Common myeloid progenitor, CD34-positive (primary cell): Measurements from ENCODE around the gene CCDC85C.

Experiments
- CTCF ChIA-PET: fragments of 350-600 bp; sonication (Branson Sonifier 250); formaldehyde crosslinking; loops from one replicate; lab custom pipeline; 2021; ENCODE audit warnings: antibody characterized with exemption; lab: Charles Lee
- POLR2A ChIA-PET: fragments of 350-600 bp; sonication (Branson Sonifier 250); formaldehyde crosslinking; loops from one replicate; lab custom pipeline; 2021; ENCODE audit warnings: antibody characterized with exemption; lab: Charles Lee
- DNase-seq, 3 donors: peaks; one replicate each; pipeline versions ENCODE4 v3.0.0 to v3.0.0-alpha.2; 2013
- H3K27ac ChIP-seq, 2 experiments: 1 replicate in 1 of 2; 2 replicates in 1 of 2; pipeline ENCODE4 v1.7.0; 2013; ENCODE audit warnings: inconsistent platforms in 2 of 2, low read length in 2 of 2, mild to moderate bottlenecking in 2 of 2, low read depth in 1 of 2, moderate library complexity in 1 of 2; ENCODE audit not compliant: severe bottlenecking in 2 of 2, insufficient read depth in 1 of 2, poor library complexity in 1 of 2
- H3K27me3 ChIP-seq, 5 experiments: replicated peaks in 2 of 5; 1 replicate in 3 of 5; 2 replicates in 2 of 5; pipeline versions ENCODE4 v1.6.1 to v1.7.0; 2013; ENCODE audit warnings: low read length in 4 of 5, mild to moderate bottlenecking in 2 of 5, moderate library complexity in 2 of 5, inconsistent platforms in 1 of 5; ENCODE audit not compliant: insufficient read depth in 5 of 5, control insufficient read depth in 4 of 5
- H3K36me3 ChIP-seq, 4 experiments: 1 replicate in 2 of 4; 2 replicates in 2 of 4; pipeline versions ENCODE4 v1.6.1 to v1.7.0; 2013; ENCODE audit warnings: low read length in 3 of 4, control low read depth in 1 of 4, mild to moderate bottlenecking in 1 of 4; ENCODE audit not compliant: control insufficient read depth in 4 of 4, insufficient read depth in 4 of 4
- H3K4me1 ChIP-seq, 4 experiments: 1 replicate in 3 of 4; 2 replicates in 1 of 4; pipeline versions ENCODE4 v1.6.1 to v1.7.1; 2013; ENCODE audit warnings: low read length in 3 of 4, mild to moderate bottlenecking in 3 of 4, control low read depth in 1 of 4, inconsistent platforms in 1 of 4, moderate library complexity in 1 of 4; ENCODE audit not compliant: control insufficient read depth in 4 of 4, insufficient read depth in 4 of 4; ENCODE audit errors: control extremely low read depth in 1 of 4
- H3K4me3 ChIP-seq, 7 experiments: 1 replicate in 4 of 7; 2 replicates in 3 of 7; pipeline versions ENCODE4 v1.5.1 to v1.7.0; 2013; ENCODE audit warnings: mild to moderate bottlenecking in 7 of 7, low read length in 6 of 7, moderate library complexity in 6 of 7, inconsistent platforms in 2 of 7, low read depth in 2 of 7, control low read depth in 1 of 7; ENCODE audit not compliant: insufficient read depth in 4 of 7, control insufficient read depth in 1 of 7; ENCODE audit errors: extremely low read depth in 1 of 7
- H3K9me3 ChIP-seq, 5 experiments: 1 replicate in 4 of 5; 2 replicates in 1 of 5; pipeline versions ENCODE4 v1.6.1 to v1.7.1; 2013; ENCODE audit warnings: low read length in 4 of 5, mild to moderate bottlenecking in 2 of 5, inconsistent platforms in 1 of 5, low read depth in 1 of 5, moderate library complexity in 1 of 5; ENCODE audit not compliant: control insufficient read depth in 4 of 5, insufficient read depth in 2 of 5; ENCODE audit errors: control extremely low read depth in 1 of 5
- WGBS: methylation state at CpG from one replicate; pipeline ENCODE4 v1.1.5; 2013; ENCODE audit not compliant: insufficient coverage; 5-methylcytosine and 5-hydroxymethylcytosine counted together

The CCDC85C gene

GRCh38 chr14:99546234-99546879 lies 57.6 kb downstream of the CCDC85C start:
- H3K27me3 ChIP-seq = peaks cover 0 to 10% (median 0%) of the 10 kb centered on the region in 5 experiments
- CTCF ChIA-PET = no interaction called here
- 85% methylated on average over 10 of the region's 13 CpGs for WGBS

GRCh38 chr14:99545586-99545985 lies 58.4 kb downstream of the CCDC85C start:
- peaks cover 0 to 10% (median 3%) of the 10 kb centered on the region in 4 experiments for H3K4me1 ChIP-seq
- no peak overlapping the region for H3K27ac ChIP-seq
- POLR2A ChIA-PET = no interaction called here
- 93% methylated on average over 5 of the region's 6 CpGs for WGBS
- no peak overlapping the region for H3K4me3 ChIP-seq
- CTCF ChIA-PET = no interaction called here
- H3K27me3 ChIP-seq = peaks cover 0 to 17% (median 0%) of the 10 kb centered on the region in 5 experiments
- H3K9me3 ChIP-seq = no peaks in the 10 kb centered on the region
- H3K36me3 ChIP-seq = no peaks in the 10 kb centered on the region
- no peak for DNase-seq

More at GRCh38 chr14:99546234-99546879, 57.6 kb downstream of the CCDC85C start:
- Histone ChIP-seq H3K36me3 (no peaks in the 10 kb centered on the region), H3K9me3 (no peaks in the 10 kb centered on the region), H3K4me3 (no peak overlapping the region), H3K27ac (no peak overlapping the region), H3K4me1 (peaks cover 0 to 8% (median 3%) of the 10 kb centered on the region in 4 experiments)
- no peak for DNase-seq
- POLR2A ChIA-PET = no interaction called here

GRCh38 chr14:99544991-99545390 lies 59.0 kb downstream of the CCDC85C start:
- H3K4me1 ChIP-seq = peaks cover 0 to 10% (median 3%) of the 10 kb centered on the region in 4 experiments

DNA sequence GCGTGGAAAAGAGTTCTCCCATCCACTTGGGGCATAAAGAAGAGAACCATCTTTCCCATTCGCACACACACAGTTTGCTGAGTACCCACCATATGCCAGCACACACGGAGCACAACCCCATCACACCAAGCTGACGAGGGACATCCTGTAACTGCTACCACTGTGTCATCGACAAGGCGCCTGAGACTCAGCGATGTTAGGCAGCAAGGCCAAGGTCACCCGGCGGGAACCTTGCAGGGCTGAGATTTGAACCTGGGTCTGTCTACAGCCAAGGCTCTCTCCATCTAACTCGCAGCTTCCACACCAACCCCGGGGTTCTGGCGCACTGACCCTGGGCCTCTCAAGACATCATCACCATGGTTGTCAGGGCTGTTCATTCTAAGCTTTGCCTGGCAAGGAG lies 60.0 kb downstream of the CCDC85C start:
- ChIA-PET CTCF (interaction anchor here (1.2 kb wide), 1 partner anchor 10 kb away, joined by 3 read pairs; no protein-coding TSS in a partner anchor), POLR2A (no interaction called here)
- WGBS = 98% methylated on average over 11 of the region's 12 CpGs
- no peak overlapping the region for H3K4me3 ChIP-seq
- no peaks in the 10 kb centered on the region for H3K36me3 ChIP-seq
- H3K4me1 ChIP-seq = peaks cover 0 to 12% (median 3%) of the 10 kb centered on the region in 4 experiments
- H3K27me3 ChIP-seq = peaks cover 0 to 20% (median 3%) of the 10 kb centered on the region in 5 experiments
- H3K27ac ChIP-seq = no peak overlapping the region
- no peak for DNase-seq
- H3K9me3 ChIP-seq = no peaks in the 10 kb centered on the region

More at GRCh38 chr14:99544991-99545390, 59.0 kb downstream of the CCDC85C start:
- no peak overlapping the region for H3K4me3 ChIP-seq
- no peak overlapping the region for H3K27ac ChIP-seq
- H3K9me3 ChIP-seq = no peaks in the 10 kb centered on the region
- DNase-seq = no peak
- 91% methylated on average over 10 of the region's 11 CpGs for WGBS
- POLR2A ChIA-PET = no interaction called here
- H3K36me3 ChIP-seq = no peaks in the 10 kb centered on the region
- CTCF ChIA-PET = no interaction called here
- peaks cover 0 to 20% (median 3%) of the 10 kb centered on the region in 5 experiments for H3K27me3 ChIP-seq

GRCh38 chr14:99543370-99543769 lies 60.6 kb downstream of the CCDC85C start:
- no peak for DNase-seq
- Histone ChIP-seq H3K4me1 (peaks cover 0 to 12% (median 3%) of the 10 kb centered on the region in 4 experiments), H3K9me3 (no peaks in the 10 kb centered on the region), H3K27me3 (peaks cover 0 to 20% (median 3%) of the 10 kb centered on the region in 5 experiments), H3K36me3 (no peaks in the 10 kb centered on the region), H3K4me3 (no peak overlapping the region), H3K27ac (no peak overlapping the region)
- 100% methylated on average over 4 of the region's 4 CpGs for WGBS
- POLR2A ChIA-PET = interaction anchor here (0.6 kb wide), 1 partner anchor 30 kb away, joined by 3 read pairs; no protein-coding TSS in a partner anchor
- CTCF ChIA-PET = interaction anchor here (1.2 kb wide), 1 partner anchor 10 kb away, joined by 3 read pairs; no protein-coding TSS in a partner anchor

GRCh38 chr14:99542566-99542965 lies 61.4 kb downstream of the CCDC85C start:
- Histone ChIP-seq H3K9me3 (no peaks in the 10 kb centered on the region), H3K4me3 (no peak overlapping the region), H3K4me1 (peaks cover 0 to 12% (median 3%) of the 10 kb centered on the region in 4 experiments), H3K27me3 (peaks cover 0 to 25% (median 3%) of the 10 kb centered on the region in 5 experiments), H3K36me3 (no peaks in the 10 kb centered on the region), H3K27ac (no peak overlapping the region)
- 95% methylated on average over 11 of the region's 13 CpGs for WGBS
- DNase-seq = no peak
- CTCF ChIA-PET = no interaction called here
- POLR2A ChIA-PET = no interaction called here
